MM.1S (cell line): ENCODE results near the gene BIRC7.

ENCODE experiments used
- EZH2 ChIP-seq: fragments of 300-600 bp; sonication (generic); optimal IDR thresholded peaks from 2 replicates; pipeline ENCODE3; 2017; ENCODE audit warnings: low read depth, mild to moderate bottlenecking, antibody characterized with exemption, low read length, mixed read lengths
- TF ChIP-seq, protein P1 (sequence below): fragments of 300-600 bp; sonication (generic); IDR thresholded peaks from 2 replicates; pipeline ENCODE4 v1.5.1; 2016; ENCODE audit warnings: antibody characterized with exemption, low read length, mixed read lengths

DNA sequence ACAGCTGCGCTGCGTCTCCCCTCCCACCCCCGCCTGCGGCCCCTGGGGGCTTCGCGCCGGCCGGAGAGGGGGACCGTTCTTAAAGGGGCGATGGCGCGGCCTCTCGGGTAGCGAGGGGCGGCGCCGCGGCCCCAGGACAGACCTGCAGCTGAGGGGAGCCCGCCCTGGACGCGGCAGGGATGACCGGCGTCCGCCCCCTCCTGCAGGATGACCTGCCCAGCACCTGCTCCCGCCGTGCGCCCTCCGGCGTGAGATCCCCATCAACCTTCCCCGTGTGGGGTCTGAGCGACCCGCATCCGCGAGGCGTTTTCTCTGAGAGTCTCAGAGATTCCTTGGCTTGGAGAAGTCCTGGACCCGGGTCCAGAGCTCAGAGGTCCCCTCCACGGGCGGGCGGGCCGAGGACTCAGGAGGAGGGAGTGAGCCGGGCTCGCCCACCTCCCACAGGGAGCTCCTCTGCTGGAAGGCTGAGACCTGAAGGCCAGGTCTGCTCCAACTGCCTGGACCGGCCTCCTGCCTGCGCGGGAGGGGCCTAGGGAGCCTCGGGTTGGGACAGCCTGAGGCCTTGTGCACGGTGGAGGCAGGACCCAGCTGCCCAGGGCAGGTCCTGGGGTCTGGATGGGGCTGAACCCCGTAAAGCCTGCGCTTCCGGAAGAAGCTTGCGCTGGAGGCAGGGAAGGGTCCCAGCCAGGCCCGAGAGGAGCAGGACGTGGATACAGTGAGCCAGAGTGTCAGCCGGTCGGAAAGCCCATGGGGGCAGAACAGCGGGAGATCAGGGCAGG lies 19.1 kb downstream of the BIRC7 start:
- no peak for TF ChIP-seq EZH2
- TF ChIP-seq, protein P1, sequence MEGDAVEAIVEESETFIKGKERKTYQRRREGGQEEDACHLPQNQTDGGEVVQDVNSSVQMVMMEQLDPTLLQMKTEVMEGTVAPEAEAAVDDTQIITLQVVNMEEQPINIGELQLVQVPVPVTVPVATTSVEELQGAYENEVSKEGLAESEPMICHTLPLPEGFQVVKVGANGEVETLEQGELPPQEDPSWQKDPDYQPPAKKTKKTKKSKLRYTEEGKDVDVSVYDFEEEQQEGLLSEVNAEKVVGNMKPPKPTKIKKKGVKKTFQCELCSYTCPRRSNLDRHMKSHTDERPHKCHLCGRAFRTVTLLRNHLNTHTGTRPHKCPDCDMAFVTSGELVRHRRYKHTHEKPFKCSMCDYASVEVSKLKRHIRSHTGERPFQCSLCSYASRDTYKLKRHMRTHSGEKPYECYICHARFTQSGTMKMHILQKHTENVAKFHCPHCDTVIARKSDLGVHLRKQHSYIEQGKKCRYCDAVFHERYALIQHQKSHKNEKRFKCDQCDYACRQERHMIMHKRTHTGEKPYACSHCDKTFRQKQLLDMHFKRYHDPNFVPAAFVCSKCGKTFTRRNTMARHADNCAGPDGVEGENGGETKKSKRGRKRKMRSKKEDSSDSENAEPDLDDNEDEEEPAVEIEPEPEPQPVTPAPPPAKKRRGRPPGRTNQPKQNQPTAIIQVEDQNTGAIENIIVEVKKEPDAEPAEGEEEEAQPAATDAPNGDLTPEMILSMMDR: no peak
